HEK293 (cell line): ENCODE results near the gene SELPLG.
"Not testable (repeated sequence)": the region's sequence is repeated elsewhere in the genome, so short reads cannot be mapped to it uniquely, and the experiment has no call there.

Experiments
- CTCF ChIA-PET: fragments of 350-600 bp; formaldehyde crosslinking; extraction: SDS; loops from one replicate; lab custom pipeline; 2021; ENCODE audit warnings: antibody characterized with exemption; lab: Yijun Ruan, JAX
- POLR2A ChIA-PET: fragments of 300-600 bp; formaldehyde crosslinking; extraction: SDS; loops from one replicate; lab custom pipeline; 2020; ENCODE audit warnings: antibody characterized with exemption, inconsistent platforms; lab: Yijun Ruan, JAX
- H3K27ac ChIP-seq: fragments of 200-500 bp; sonication (Bioruptor generic); 2 replicates; pipeline ENCODE4 v1.5.1; 2014; ENCODE audit warnings: low read depth, low read length, control low read depth, inconsistent platforms; ENCODE audit errors: extremely low read depth
- H3K36me3 ChIP-seq, 2 experiments: fragments of 200-500 bp in 1 of 2; sonication (Bioruptor generic) in 1 of 2; 1 replicate in 1 of 2; 2 replicates in 1 of 2; pipeline ENCODE4 v1.5.1; 2014 to 2017; ENCODE audit warnings: inconsistent platforms in 2 of 2, low read length in 2 of 2; ENCODE audit not compliant: control insufficient read depth in 2 of 2, insufficient read depth in 1 of 2
- H3K4me1 ChIP-seq: fragments of 200-500 bp; sonication (Bioruptor generic); 2 replicates; pipeline ENCODE4 v1.5.1; 2014; ENCODE audit warnings: mild to moderate bottlenecking, low read length, inconsistent platforms; ENCODE audit not compliant: control insufficient read depth, insufficient read depth
- H3K4me3 ChIP-seq: 2 replicates; pipeline ENCODE4 v1.5.1; 2011; ENCODE audit warnings: low read depth, mild to moderate bottlenecking, control low read depth, low read length, moderate library complexity
- H3K9me3 ChIP-seq: fragments of 200-500 bp; sonication (Bioruptor generic); 2 replicates; pipeline ENCODE4 v1.5.1; 2014; ENCODE audit warnings: low read depth, low read length, inconsistent platforms; ENCODE audit not compliant: control insufficient read depth, insufficient read depth
- MYNN ChIP-seq: fragments of 450-650 bp; formaldehyde crosslinking; IDR thresholded peaks from 2 replicates; pipeline ENCODE4 v1.5.1; 2016; ENCODE audit warnings: missing biosample characterization, missing genetic modification characterization, borderline replicate concordance
- SCRT1 ChIP-seq: fragments of 450-650 bp; formaldehyde crosslinking; IDR thresholded peaks from 2 replicates; pipeline ENCODE4 v1.5.1; 2016; ENCODE audit warnings: missing biosample characterization, missing genetic modification characterization, borderline replicate concordance
- SCRT2 ChIP-seq: fragments of 450-650 bp; formaldehyde crosslinking; IDR thresholded peaks from 2 replicates; pipeline ENCODE4 v1.5.1; 2016; ENCODE audit warnings: missing biosample characterization, missing genetic modification characterization
- ZNF138 ChIP-seq: fragments of 450-650 bp; formaldehyde crosslinking; IDR thresholded peaks from 2 replicates; pipeline ENCODE4 v1.5.1; 2016; ENCODE audit warnings: missing biosample characterization, missing genetic modification characterization, borderline replicate concordance
- ZNF146 ChIP-seq: fragments of 450-650 bp; formaldehyde crosslinking; IDR thresholded peaks from 2 replicates; pipeline ENCODE4 v1.5.1; 2016; ENCODE audit warnings: missing biosample characterization, missing genetic modification characterization
- ZNF157 ChIP-seq: fragments of 450-650 bp; formaldehyde crosslinking; IDR thresholded peaks from 2 replicates; pipeline ENCODE4 v1.5.1; 2016; ENCODE audit warnings: missing biosample characterization, missing genetic modification characterization
- ZNF184 ChIP-seq: fragments of 450-650 bp; IDR thresholded peaks from 2 replicates; pipeline ENCODE4 v1.5.1; 2018; ENCODE audit warnings: missing biosample characterization, mild to moderate bottlenecking, missing genetic modification characterization
- ZNF404 ChIP-seq: fragments of 450-650 bp; formaldehyde crosslinking; IDR thresholded peaks from 2 replicates; pipeline ENCODE4 v1.5.1; 2017; ENCODE audit warnings: missing biosample characterization, missing genetic modification characterization
- ZNF521 ChIP-seq: fragments of 450-650 bp; formaldehyde crosslinking; IDR thresholded peaks from 2 replicates; pipeline ENCODE4 v1.5.1; 2017; ENCODE audit warnings: missing biosample characterization, mild to moderate bottlenecking, missing genetic modification characterization
- ZNF530 ChIP-seq: fragments of 450-650 bp; formaldehyde crosslinking; IDR thresholded peaks from 2 replicates; pipeline ENCODE4 v1.5.1; 2016; ENCODE audit warnings: low read depth, missing biosample characterization, missing genetic modification characterization
- ZNF624 ChIP-seq: fragments of 450-650 bp; formaldehyde crosslinking; IDR thresholded peaks from 2 replicates; pipeline ENCODE4 v1.5.1; 2017; ENCODE audit warnings: missing biosample characterization, missing genetic modification characterization
- ZNF629 ChIP-seq: fragments of 450-650 bp; formaldehyde crosslinking; IDR thresholded peaks from 2 replicates; pipeline ENCODE4 v1.5.1; 2017; ENCODE audit warnings: missing biosample characterization, missing genetic modification characterization
- ZNF664 ChIP-seq: fragments of 450-650 bp; formaldehyde crosslinking; IDR thresholded peaks from 2 replicates; pipeline ENCODE4 v1.5.1; 2016; ENCODE audit warnings: missing biosample characterization, missing genetic modification characterization
- ZNF670 ChIP-seq: fragments of 450-650 bp; formaldehyde crosslinking; IDR thresholded peaks from 2 replicates; pipeline ENCODE4 v1.5.1; 2016; ENCODE audit warnings: missing biosample characterization, missing genetic modification characterization, low read depth
- ZSCAN16 ChIP-seq: fragments of 450-650 bp; formaldehyde crosslinking; IDR thresholded peaks from 2 replicates; pipeline ENCODE4 v1.5.1; 2016; ENCODE audit warnings: missing biosample characterization, missing genetic modification characterization
- ZSCAN30 ChIP-seq: fragments of 450-650 bp; IDR thresholded peaks from 2 replicates; pipeline ENCODE4 v1.5.1; 2018; ENCODE audit warnings: missing biosample characterization, mild to moderate bottlenecking, missing genetic modification characterization, moderate library complexity
- TF ChIP-seq, protein P1 (sequence below): fragments of 450-650 bp; formaldehyde crosslinking; IDR thresholded peaks from 2 replicates; pipeline ENCODE4 v1.5.1; 2016; ENCODE audit warnings: missing biosample characterization, missing genetic modification characterization
- TF ChIP-seq, protein P2 (sequence below): fragments of 450-650 bp; formaldehyde crosslinking; IDR thresholded peaks from 2 replicates; pipeline ENCODE4 v1.5.1; 2016; ENCODE audit warnings: missing biosample characterization, missing genetic modification characterization

The SELPLG gene

DNA sequence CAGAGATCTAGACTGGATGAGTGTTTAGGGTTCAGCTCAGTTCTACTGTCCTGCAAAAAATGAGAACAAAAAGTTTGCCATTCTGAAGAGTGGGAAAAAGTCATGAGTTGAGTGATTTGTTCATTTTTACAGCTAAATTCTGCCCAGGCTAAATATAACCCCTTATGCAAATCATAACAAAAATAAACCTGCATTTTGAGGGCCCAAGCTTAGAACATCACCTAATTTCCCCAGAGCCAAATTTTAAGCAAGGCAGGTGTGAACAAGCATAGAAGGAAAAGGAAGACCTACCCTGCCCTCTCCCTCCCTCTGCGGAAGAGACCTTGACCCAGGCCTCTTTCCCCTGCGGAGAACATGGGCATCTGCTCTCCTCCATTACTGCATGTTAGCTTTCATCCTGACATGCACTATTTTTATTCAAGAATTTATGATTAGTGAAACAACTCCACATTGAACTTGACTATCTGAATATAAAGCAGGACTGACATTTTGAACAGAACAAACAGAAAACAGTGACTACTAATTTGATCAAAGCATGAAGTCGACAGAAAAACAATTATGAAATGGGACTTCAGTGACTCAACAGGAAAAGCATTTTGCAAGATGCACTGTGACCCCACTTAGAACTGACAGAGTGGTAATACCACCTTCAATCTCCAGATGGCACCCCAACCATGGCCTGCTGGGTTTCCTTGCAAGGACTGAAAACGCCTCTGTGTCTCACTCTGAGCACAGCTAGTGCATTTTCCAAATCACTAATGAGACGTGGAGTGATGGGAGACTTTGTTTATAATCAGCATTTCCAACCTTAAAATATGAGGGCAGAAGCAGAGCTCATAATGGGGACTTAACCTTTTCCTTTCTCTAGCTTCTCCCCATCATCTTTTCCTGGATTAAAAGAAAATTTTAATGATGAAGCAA lies 30.9 kb upstream of the SELPLG start (continued):
- TF ChIP-seq ZSCAN30: 0 out of 2 replicates have a peak, but pooled peaks have one; percentile 41
- peak; percentile 69 for TF ChIP-seq SCRT2 (tag by site-specific recombination)
- TF ChIP-seq, protein P1, sequence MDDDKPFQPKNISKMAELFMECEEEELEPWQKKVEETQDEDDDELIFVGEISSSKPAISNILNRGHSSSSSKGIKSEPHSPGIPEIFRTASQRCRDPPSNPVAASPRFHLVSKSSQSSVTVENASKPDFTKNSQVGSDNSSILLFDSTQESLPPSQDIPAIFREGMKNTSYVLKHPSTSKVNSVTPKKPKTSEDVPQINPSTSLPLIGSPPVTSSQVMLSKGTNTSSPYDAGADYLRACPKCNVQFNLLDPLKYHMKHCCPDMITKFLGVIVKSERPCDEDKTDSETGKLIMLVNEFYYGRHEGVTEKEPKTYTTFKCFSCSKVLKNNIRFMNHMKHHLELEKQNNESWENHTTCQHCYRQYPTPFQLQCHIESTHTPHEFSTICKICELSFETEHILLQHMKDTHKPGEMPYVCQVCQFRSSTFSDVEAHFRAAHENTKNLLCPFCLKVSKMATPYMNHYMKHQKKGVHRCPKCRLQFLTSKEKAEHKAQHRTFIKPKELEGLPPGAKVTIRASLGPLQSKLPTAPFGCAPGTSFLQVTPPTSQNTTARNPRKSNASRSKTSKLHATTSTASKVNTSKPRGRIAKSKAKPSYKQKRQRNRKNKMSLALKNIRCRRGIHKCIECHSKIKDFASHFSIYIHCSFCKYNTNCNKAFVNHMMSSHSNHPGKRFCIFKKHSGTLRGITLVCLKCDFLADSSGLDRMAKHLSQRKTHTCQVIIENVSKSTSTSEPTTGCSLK (tag by site-specific recombination): no peak
- TF ChIP-seq ZNF530 (tag by site-specific recombination): no peak
- TF ChIP-seq ZNF157 (tag by site-specific recombination): no peak
- no peak for TF ChIP-seq ZNF670 (tag by site-specific recombination)
- TF ChIP-seq MYNN (tag by site-specific recombination): no peak
- TF ChIP-seq ZNF629 (tag by site-specific recombination): peak; percentile 53

DNA sequence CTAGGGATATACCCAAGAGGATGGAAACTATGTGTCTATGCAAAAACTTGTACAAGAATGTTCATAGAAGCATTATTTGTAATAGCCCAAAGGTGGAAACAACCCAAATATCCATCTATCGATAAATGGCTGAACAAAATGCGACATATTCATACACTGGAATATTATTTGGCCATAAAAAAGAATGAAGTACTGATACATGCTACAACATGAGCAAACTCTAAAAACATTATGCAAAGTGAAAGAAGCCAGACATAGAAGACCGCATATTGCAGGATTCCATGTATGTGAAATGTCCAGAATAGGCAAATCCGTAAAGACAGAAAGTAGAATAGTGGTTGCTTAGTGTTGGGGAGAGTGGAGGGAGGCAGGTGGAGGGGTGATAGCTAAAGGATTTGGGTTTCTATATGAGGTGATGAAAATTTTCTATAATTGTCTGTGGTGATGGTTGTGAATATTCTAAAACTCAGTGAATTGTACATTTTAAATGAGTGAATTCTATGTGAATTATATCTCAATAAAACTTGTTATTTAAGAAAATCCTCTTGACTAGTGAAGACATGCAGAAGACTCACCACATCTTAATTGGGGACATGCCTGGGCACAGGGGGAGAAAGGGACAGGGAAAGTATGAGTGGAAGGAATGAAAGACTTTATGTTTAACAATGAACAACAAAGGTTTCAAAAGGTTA lies 29.8 kb upstream of the SELPLG start:
- H3K27ac ChIP-seq: no peak overlapping the region
- H3K9me3 ChIP-seq: no peaks in the 10 kb centered on the region
- H3K4me1 ChIP-seq: no peaks in the 10 kb centered on the region
- H3K4me3 ChIP-seq: no peak overlapping the region
- POLR2A ChIA-PET: interaction anchor here (1.9 kb wide), 1 partner anchor 140 kb away, joined by 5 read pairs; no protein-coding TSS in a partner anchor
- peaks cover 0 to 24% of the 10 kb centered on the region in 2 experiments; a peak in 2 of 3 replicates for H3K36me3 ChIP-seq
- TF ChIP-seq ZNF184 (tag by site-specific recombination): no peak
- TF ChIP-seq ZNF664: peak; percentile 99
- peak; percentile 76 for TF ChIP-seq ZNF146 (tag by site-specific recombination)
- TF ChIP-seq, all 188 proteins: peak for 2
- CTCF ChIA-PET: interaction anchor here (0.6 to 16.2 kb wide), 29 partner anchors 13 to 431 kb away, joined by 3 to 254 read pairs (median 4); partner anchors contain the start of gene ALKBH2

DNA sequence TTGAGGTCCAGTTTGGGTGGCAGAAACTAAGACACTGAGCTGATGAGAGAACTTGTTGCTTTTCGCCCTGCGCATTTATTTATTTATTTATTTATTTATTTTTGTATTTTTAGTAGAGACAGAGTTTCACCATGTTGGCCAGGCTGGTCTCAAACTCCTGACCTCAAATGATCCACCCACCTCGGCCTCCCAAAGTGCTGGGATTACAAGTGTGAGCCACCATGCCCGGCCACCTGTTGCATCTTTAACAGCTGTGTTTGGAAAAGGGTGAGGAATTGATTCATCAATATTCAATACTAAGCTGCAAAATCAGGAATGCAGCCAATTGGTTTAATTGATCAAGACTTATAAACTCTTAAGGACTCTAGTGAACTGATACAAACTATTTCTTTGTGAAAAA lies 24.4 kb upstream of the SELPLG start:
- peak; percentile 98 for TF ChIP-seq SCRT2 (tag by site-specific recombination)
- TF ChIP-seq SCRT1 (tag by site-specific recombination): peak; percentile 95
- not testable (repeated sequence) for H3K4me3 ChIP-seq, H3K27ac ChIP-seq, H3K4me1 ChIP-seq, H3K9me3 ChIP-seq
- peaks cover 6 to 45% of the 10 kb centered on the region in 2 experiments; a peak in 2 of 3 replicates for H3K36me3 ChIP-seq
- ChIA-PET POLR2A (interaction anchor here (0.8 kb wide), 1 partner anchor 72 kb away, joined by 3 read pairs; no protein-coding TSS in a partner anchor), CTCF (interaction anchor here (0.6 to 16.2 kb wide), 2 partner anchors 144 to 797 kb away, joined by 3 to 254 read pairs; no protein-coding TSS in a partner anchor)

DNA sequence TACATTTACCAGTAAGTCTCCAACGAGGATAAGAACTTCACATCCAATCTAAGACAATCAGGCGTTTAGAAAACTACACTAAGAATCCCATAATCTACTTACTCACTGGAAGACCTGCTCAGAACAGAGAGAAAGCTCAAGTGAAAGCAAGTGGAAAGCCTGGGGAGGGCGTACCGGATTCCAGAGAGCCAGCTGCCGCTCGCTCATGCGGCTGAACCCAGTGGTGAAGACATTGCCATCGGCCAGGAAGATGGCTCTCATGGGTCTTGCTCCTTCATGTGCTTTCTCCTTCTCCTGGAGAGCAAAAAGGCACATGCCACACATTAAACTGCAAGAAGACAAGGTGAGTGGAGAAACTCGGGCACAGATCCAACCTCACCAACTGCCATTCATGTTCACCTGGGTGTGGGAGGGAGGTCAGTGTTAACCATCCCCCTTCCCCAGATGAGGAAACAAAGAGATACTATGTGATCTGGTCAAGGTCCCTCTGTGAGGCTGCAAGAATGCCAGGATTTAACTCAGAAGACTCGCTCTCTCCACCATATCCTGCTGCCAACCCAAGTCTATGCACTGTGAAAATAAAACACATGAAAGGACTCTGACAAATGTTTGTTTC lies 23.5 kb upstream of the SELPLG start:
- CTCF ChIA-PET: interaction anchor here (16.2 kb wide), 1 partner anchor 145 kb away, joined by 254 read pairs; no protein-coding TSS in a partner anchor
- H3K4me1 ChIP-seq: peaks cover 9% of the 10 kb centered on the region
- no peaks in the 10 kb centered on the region for H3K9me3 ChIP-seq
- peaks cover 6 to 51% of the 10 kb centered on the region in 2 experiments; a peak in 2 of 3 replicates for H3K36me3 ChIP-seq
- POLR2A ChIA-PET: no interaction called here
- no peak overlapping the region for H3K27ac ChIP-seq
- no peak overlapping the region for H3K4me3 ChIP-seq
- no peak for TF ChIP-seq ZNF404 (tag by site-specific recombination)
- TF ChIP-seq, protein P2, sequence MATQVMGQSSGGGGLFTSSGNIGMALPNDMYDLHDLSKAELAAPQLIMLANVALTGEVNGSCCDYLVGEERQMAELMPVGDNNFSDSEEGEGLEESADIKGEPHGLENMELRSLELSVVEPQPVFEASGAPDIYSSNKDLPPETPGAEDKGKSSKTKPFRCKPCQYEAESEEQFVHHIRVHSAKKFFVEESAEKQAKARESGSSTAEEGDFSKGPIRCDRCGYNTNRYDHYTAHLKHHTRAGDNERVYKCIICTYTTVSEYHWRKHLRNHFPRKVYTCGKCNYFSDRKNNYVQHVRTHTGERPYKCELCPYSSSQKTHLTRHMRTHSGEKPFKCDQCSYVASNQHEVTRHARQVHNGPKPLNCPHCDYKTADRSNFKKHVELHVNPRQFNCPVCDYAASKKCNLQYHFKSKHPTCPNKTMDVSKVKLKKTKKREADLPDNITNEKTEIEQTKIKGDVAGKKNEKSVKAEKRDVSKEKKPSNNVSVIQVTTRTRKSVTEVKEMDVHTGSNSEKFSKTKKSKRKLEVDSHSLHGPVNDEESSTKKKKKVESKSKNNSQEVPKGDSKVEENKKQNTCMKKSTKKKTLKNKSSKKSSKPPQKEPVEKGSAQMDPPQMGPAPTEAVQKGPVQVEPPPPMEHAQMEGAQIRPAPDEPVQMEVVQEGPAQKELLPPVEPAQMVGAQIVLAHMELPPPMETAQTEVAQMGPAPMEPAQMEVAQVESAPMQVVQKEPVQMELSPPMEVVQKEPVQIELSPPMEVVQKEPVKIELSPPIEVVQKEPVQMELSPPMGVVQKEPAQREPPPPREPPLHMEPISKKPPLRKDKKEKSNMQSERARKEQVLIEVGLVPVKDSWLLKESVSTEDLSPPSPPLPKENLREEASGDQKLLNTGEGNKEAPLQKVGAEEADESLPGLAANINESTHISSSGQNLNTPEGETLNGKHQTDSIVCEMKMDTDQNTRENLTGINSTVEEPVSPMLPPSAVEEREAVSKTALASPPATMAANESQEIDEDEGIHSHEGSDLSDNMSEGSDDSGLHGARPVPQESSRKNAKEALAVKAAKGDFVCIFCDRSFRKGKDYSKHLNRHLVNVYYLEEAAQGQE (tag by site-specific recombination): no peak
- no peak for TF ChIP-seq ZSCAN16 (tag by site-specific recombination)
- TF ChIP-seq ZNF624: no peak
- TF ChIP-seq ZNF521 (tag by site-specific recombination): no peak
- TF ChIP-seq ZNF138 (tag by site-specific recombination): no peak
